ENCODE measurements around the gene BROX.
A peak's percentile ranks its signal among the peaks of the same experiment; 100 is the strongest.

BROX gene

DNA sequence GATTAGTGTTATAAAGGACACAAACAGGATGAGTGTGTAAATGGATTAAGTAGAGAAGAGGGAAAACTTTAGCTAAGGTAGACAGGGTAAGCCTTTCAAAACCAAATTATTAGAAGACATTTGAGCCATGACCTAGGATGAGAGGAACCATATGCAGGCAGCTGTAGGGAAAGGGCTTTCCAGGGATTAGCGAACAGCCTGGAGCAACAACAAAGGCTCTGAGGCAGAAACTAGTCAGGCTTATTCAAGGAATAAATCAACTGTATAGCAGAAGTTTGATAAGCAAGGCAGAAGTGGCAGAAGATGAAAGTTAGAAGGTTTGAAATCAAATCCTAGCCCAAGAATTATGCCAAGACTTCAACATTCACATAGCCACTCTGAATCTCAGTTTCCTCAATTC, 21.3 kb upstream of the BROX start:
- TF ChIP-seq SP7 (tag by site-specific recombination; IDR thresholded peaks at IDR 0.05), result no peak
- TF ChIP-seq GFI1B (tag by site-specific recombination; IDR thresholded peaks at IDR 0.05), result no peak
- no peak for TF ChIP-seq ZNF610 (tag by site-specific recombination; IDR thresholded peaks at IDR 0.05; ENCODE audit: borderline replicate concordance)
- TF ChIP-seq ZNF24 (tag by site-specific recombination; IDR thresholded peaks at IDR 0.05), result no peak
- TF ChIP-seq ZSCAN16 (tag by site-specific recombination; IDR thresholded peaks at IDR 0.05), result no peak
- no peak for TF ChIP-seq ZNF670 (tag by site-specific recombination; IDR thresholded peaks at IDR 0.05; ENCODE audit: low read depth)
- TF ChIP-seq ZNF530 (tag by site-specific recombination; IDR thresholded peaks at IDR 0.05; ENCODE audit: low read depth), result no peak
- no peak for TF ChIP-seq WT1 (tag by site-specific recombination; IDR thresholded peaks at IDR 0.05)
- TF ChIP-seq ZNF19 (tag by site-specific recombination; IDR thresholded peaks at IDR 0.05; ENCODE audit: low read depth), result no peak
- TF ChIP-seq, protein P1, sequence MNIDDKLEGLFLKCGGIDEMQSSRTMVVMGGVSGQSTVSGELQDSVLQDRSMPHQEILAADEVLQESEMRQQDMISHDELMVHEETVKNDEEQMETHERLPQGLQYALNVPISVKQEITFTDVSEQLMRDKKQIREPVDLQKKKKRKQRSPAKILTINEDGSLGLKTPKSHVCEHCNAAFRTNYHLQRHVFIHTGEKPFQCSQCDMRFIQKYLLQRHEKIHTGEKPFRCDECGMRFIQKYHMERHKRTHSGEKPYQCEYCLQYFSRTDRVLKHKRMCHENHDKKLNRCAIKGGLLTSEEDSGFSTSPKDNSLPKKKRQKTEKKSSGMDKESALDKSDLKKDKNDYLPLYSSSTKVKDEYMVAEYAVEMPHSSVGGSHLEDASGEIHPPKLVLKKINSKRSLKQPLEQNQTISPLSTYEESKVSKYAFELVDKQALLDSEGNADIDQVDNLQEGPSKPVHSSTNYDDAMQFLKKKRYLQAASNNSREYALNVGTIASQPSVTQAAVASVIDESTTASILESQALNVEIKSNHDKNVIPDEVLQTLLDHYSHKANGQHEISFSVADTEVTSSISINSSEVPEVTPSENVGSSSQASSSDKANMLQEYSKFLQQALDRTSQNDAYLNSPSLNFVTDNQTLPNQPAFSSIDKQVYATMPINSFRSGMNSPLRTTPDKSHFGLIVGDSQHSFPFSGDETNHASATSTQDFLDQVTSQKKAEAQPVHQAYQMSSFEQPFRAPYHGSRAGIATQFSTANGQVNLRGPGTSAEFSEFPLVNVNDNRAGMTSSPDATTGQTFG (tag by site-specific recombination; IDR thresholded peaks at IDR 0.05; ENCODE audit: borderline replicate concordance), result no peak
- ChIA-PET CTCF (no interaction called here), POLR2A (no interaction called here)
- Histone ChIP-seq H3K4me1 (ENCODE audit: control insufficient read depth, insufficient read depth, low read length) (no peaks in the 10 kb centered on the region), H3K4me3 (ENCODE audit: low read depth, low read length) (no peak overlapping the region), H3K36me3 (ENCODE audit: control insufficient read depth in 2 of 2, insufficient read depth in 1 of 2, low read length in 2 of 2) (peaks cover 4 to 17% of the 10 kb centered on the region in 2 experiments), H3K9me3 (ENCODE audit: control insufficient read depth, insufficient read depth, low read depth, low read length) (no peaks in the 10 kb centered on the region), H3K27ac (ENCODE audit: extremely low read depth, low read depth, low read length) (no peak overlapping the region)

DNA sequence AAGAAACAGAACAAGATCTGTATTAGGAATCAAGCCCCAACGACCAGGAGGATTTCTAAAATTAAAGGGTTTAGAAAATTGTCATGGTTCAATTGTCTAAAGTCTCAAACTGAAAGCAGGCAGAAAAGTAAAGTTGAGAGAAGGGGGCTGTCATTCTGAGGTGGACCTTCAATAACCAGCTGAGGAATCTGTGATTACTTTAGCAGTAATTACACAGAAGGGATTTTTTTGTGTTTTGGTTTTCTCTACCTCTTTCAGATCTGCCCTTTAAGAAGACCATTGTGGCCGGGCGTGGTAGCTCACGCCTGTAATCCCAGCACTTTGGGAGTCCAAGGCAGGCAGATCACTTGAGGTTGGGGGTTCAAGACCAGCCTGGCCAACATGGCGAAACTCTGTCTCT, 17.4 kb upstream of the BROX start:
- ChIA-PET POLR2A (no interaction called here), CTCF (interaction anchor here (0.7 kb wide), 1 partner anchor 8 kb away, joined by 3 read pairs; no protein-coding TSS in a partner anchor)
- peaks cover 7 to 14% of the 10 kb centered on the region in 2 experiments for H3K36me3 ChIP-seq (ENCODE audit: control insufficient read depth in 2 of 2, insufficient read depth in 1 of 2, low read length in 2 of 2)
- H3K9me3 ChIP-seq (ENCODE audit: control insufficient read depth, insufficient read depth, low read depth, low read length), result no peaks in the 10 kb centered on the region
- no peak overlapping the region for H3K27ac ChIP-seq (ENCODE audit: extremely low read depth, low read depth, low read length)
- H3K4me1 ChIP-seq (ENCODE audit: control insufficient read depth, insufficient read depth, low read length), result no peaks in the 10 kb centered on the region
- TF ChIP-seq ZNF548 (tag by site-specific recombination; IDR thresholded peaks at IDR 0.05) (no peak), TRIM28 (IDR thresholded peaks at IDR 0.05; ENCODE audit: borderline replicate concordance, low read length) (no peak), GLI2 (tag by site-specific recombination; IDR thresholded peaks at IDR 0.05; ENCODE audit: borderline replicate concordance, low read depth) (no peak), ZBTB1 (tag by site-specific recombination; IDR thresholded peaks at IDR 0.05) (no peak)
- TF ChIP-seq, protein P2, sequence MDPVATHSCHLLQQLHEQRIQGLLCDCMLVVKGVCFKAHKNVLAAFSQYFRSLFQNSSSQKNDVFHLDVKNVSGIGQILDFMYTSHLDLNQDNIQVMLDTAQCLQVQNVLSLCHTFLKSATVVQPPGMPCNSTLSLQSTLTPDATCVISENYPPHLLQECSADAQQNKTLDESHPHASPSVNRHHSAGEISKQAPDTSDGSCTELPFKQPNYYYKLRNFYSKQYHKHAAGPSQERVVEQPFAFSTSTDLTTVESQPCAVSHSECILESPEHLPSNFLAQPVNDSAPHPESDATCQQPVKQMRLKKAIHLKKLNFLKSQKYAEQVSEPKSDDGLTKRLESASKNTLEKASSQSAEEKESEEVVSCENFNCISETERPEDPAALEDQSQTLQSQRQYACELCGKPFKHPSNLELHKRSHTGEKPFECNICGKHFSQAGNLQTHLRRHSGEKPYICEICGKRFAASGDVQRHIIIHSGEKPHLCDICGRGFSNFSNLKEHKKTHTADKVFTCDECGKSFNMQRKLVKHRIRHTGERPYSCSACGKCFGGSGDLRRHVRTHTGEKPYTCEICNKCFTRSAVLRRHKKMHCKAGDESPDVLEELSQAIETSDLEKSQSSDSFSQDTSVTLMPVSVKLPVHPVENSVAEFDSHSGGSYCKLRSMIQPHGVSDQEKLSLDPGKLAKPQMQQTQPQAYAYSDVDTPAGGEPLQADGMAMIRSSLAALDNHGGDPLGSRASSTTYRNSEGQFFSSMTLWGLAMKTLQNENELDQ (tag by site-specific recombination; IDR thresholded peaks at IDR 0.05; ENCODE audit: low read depth), result no peak
- no peak overlapping the region for H3K4me3 ChIP-seq (ENCODE audit: low read depth, low read length)

DNA sequence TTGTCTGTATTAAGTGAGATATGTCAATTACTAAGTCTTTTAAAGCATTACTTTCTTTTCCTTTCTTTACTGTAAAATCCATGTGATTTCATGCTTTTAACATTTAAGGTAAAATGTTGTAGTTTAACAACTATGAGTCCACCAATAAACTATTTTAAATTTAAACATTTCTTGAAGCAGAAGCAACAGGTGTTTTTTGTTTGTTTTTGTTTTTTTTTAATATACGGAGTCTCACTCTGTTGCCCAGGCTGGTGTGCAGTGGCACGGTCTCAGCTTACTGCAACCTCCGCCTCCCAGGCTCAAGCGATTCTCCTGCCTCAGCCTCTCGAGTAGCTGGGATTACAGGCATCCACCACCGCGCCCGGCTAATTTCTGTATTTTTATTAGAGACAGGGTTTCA, 15.6 kb upstream of the BROX start:
- H3K36me3 ChIP-seq (ENCODE audit: control insufficient read depth in 2 of 2, insufficient read depth in 1 of 2, low read length in 2 of 2), result peaks cover 13 to 18% of the 10 kb centered on the region in 2 experiments; a peak in 2 of 3 replicates
- ChIA-PET POLR2A (no interaction called here), CTCF (no interaction called here)
- H3K4me3 ChIP-seq (ENCODE audit: low read depth, low read length), result no peak overlapping the region
- peak; percentile 61; the same call in 1 of the 2 replicates for TF ChIP-seq SCRT1 (tag by site-specific recombination; IDR thresholded peaks at IDR 0.05; ENCODE audit: borderline replicate concordance)
- TF ChIP-seq SCRT2 (tag by site-specific recombination; IDR thresholded peaks at IDR 0.05), result peak; percentile 87
- TF ChIP-seq, protein P3, sequence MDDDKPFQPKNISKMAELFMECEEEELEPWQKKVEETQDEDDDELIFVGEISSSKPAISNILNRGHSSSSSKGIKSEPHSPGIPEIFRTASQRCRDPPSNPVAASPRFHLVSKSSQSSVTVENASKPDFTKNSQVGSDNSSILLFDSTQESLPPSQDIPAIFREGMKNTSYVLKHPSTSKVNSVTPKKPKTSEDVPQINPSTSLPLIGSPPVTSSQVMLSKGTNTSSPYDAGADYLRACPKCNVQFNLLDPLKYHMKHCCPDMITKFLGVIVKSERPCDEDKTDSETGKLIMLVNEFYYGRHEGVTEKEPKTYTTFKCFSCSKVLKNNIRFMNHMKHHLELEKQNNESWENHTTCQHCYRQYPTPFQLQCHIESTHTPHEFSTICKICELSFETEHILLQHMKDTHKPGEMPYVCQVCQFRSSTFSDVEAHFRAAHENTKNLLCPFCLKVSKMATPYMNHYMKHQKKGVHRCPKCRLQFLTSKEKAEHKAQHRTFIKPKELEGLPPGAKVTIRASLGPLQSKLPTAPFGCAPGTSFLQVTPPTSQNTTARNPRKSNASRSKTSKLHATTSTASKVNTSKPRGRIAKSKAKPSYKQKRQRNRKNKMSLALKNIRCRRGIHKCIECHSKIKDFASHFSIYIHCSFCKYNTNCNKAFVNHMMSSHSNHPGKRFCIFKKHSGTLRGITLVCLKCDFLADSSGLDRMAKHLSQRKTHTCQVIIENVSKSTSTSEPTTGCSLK (tag by site-specific recombination; IDR thresholded peaks at IDR 0.05), result no peak
- no peaks in the 10 kb centered on the region for H3K9me3 ChIP-seq (ENCODE audit: control insufficient read depth, insufficient read depth, low read depth, low read length)
- no peak overlapping the region for H3K27ac ChIP-seq (ENCODE audit: extremely low read depth, low read depth, low read length)
- no peaks in the 10 kb centered on the region for H3K4me1 ChIP-seq (ENCODE audit: control insufficient read depth, insufficient read depth, low read length)

Measured in HEK293 (cell line).